ENCODE measurements around the gene CRIP3. TPM values are rescaled to one million over a fixed set of nuclear protein-coding genes. Genes with fewer than 3 reads are reported as not detected.

The CRIP3 gene
- total and polyA plus RNA-seq, 10 donors, result 6.4 to 36.5 (median 8.6) TPM

- Histone ChIP-seq H3K27ac (no peak overlapping the region), H3K4me3 (peak overlapping the region in 6 of 8 donors; percentile 28 to 72 (median 42)), H3K27me3 (replicated peaks in 1 of 7) (peaks cover 0 to 70% (median 21%) of the 10 kb centered on the region in 7 donors), H3K36me3 (no peaks in the 10 kb centered on the region), H3K4me1 (peaks cover 4 to 25% (median 22%) of the 10 kb centered on the region in 6 donors), H3K9me3 (no peaks in the 10 kb centered on the region)
- 76 to 81% (median 80%) methylated on average over 10 to 11 of the region's 11 CpGs for WGBS, 5 donors
- no peak for TF ChIP-seq POLR2A (IDR thresholded peaks at IDR 0.05)
- TF ChIP-seq CTCF (IDR thresholded peaks at IDR 0.05 in 8 of 11, conservative IDR thresholded peaks at IDR 0.05 in 3 of 11), result no peak
- no peak for TF ChIP-seq POLR2AphosphoS5 (IDR thresholded peaks at IDR 0.05)
- DNase-seq, result no peak
- intact Hi-C loops (cut with DNase I; ENCODE audit: low total_unique reads), result no loop called here
These were observed 31.9 kb downstream of the CRIP3 start for GRCh38 chr6:43276577-43277305.

- intact Hi-C loops (cut with DNase I; ENCODE audit: low total_unique reads), result no loop called here
- no peaks in the 10 kb centered on the region for H3K9me3 ChIP-seq
- WGBS, 5 donors, result 5 to 13% (median 10%) methylated on average over 38 to 64 of the region's 64 CpGs
- H3K27ac ChIP-seq, result no peak overlapping the region
- no peak for DNase-seq
- H3K4me3 ChIP-seq, result peak overlapping the region; percentile 22 to 72 (median 38)
- TF ChIP-seq POLR2AphosphoS5 (IDR thresholded peaks at IDR 0.05), result peak in 1 of 3 donors; percentile 11
- TF ChIP-seq POLR2A (IDR thresholded peaks at IDR 0.05), result no peak
- TF ChIP-seq CTCF (IDR thresholded peaks at IDR 0.05 in 8 of 11, conservative IDR thresholded peaks at IDR 0.05 in 3 of 11), result no peak
- no peaks in the 10 kb centered on the region for H3K36me3 ChIP-seq
- H3K27me3 ChIP-seq (replicated peaks in 1 of 7), result peaks cover 0 to 68% (median 21%) of the 10 kb centered on the region in 7 donors
- peaks cover 4 to 32% (median 28%) of the 10 kb centered on the region in 6 donors for H3K4me1 ChIP-seq
These were observed 32.6 kb downstream of the CRIP3 start for GRCh38 chr6:43275801-43276576.

- no peaks in the 10 kb centered on the region for H3K9me3 ChIP-seq
- no peak overlapping the region for H3K27ac ChIP-seq
- no peaks in the 10 kb centered on the region for H3K36me3 ChIP-seq
- TF ChIP-seq POLR2A (IDR thresholded peaks at IDR 0.05), result no peak
- TF ChIP-seq CTCF (IDR thresholded peaks at IDR 0.05 in 8 of 11, conservative IDR thresholded peaks at IDR 0.05 in 3 of 11), result no peak
- no peak for TF ChIP-seq POLR2AphosphoS5 (IDR thresholded peaks at IDR 0.05)
- peak overlapping the region; percentile 22 to 72 (median 38) for H3K4me3 ChIP-seq
- intact Hi-C loops (cut with DNase I; ENCODE audit: low total_unique reads), result no loop called here
- peaks cover 0 to 59% (median 21%) of the 10 kb centered on the region in 7 donors for H3K27me3 ChIP-seq (replicated peaks in 1 of 7)
- peaks cover 4 to 41% (median 34%) of the 10 kb centered on the region in 6 donors for H3K4me1 ChIP-seq
- WGBS, 5 donors, result 4 to 9% (median 5%) methylated on average over 31 to 65 of the region's 65 CpGs
- DNase-seq, result no peak
These were observed 33.6 kb downstream of the CRIP3 start for GRCh38 chr6:43274916-43275597.
